Kidney capillary endothelial cell (primary cell): ENCODE results near the gene ZNF710.

Source experiments
- DNase-seq: peaks from one replicate; pipeline ENCODE4 v3.0.0-alpha.2; 2018; ENCODE audit warnings: low spot score

The ZNF710 gene

DNA sequence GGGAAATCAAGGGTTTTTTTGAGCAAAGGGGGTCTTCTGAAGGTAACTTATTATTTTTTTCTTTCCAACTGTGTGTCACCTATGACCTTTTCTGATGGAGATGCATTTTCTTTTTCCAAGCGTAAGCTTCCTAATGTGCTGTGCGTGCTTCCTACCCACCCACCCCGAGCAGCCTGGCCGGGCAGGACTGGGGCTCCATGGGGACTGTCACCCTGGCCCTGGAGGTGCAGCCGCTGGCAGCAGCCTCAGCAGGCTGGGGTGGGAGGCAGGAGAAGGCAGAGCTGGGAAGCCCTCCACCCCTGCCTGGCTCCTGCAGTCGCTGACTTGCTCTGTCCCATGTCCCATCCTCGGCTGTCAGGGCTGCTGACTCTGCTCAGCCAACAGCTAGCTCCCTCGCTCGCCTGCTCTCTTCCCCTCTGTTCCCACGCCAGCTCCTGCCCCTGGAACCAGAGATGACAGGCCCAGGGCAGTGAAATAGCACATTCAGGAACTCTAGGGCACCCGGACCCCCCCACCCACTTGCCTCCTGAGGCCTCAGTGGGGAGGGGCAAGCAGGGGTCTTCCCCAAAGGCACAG is 79.8 kb downstream of the ZNF710 start:
- no peak for DNase-seq

DNA sequence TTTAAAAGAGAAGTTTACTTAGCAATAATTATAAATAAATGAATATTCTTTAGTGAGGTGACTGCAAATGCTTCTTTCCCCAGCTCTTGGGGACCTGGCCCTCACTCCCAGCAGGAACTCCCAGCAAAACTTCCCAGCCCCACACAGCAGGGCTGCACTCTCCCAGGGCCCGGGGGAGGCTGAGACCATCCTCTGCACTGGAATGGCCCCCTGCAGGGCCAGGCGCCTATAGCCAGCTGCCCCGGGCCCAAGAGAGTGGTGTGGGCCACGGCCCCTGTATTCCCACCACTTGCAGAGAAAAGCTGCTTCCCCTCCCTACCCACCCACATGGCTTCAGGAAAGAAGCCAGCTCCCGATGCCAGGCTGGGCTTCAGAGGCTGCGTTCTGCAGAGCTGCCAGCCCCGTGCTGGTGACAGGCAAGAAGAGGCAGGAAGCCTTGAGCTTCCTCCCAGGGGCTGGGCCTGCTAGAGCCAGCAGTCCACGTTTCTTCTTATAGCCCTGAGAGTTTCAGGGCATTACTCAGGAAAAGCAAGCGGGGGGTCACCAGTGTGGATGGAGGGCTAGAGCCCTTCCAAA is 81.1 kb downstream of the ZNF710 start:
- DNase-seq: no peak

DNA sequence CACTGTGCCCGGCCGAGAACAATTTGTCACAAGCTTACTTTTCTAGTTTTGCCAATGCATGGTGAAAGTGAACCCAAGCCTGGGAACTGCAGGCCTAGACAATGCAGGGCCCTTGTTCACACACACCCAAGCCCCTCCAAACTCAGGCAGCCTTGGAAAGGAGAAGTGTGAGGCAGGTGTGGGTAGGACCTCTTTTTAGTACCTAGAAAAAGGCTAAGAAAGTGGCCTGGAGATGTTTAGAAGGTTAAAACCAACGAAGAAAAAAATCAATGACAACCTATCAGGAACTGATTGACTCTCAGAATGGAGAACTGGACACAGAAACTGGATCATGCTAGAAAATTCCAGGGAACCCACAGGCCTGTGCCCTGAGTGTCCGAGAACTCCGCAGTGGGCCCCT is 82.3 kb downstream of the ZNF710 start:
- no peak for DNase-seq

DNA sequence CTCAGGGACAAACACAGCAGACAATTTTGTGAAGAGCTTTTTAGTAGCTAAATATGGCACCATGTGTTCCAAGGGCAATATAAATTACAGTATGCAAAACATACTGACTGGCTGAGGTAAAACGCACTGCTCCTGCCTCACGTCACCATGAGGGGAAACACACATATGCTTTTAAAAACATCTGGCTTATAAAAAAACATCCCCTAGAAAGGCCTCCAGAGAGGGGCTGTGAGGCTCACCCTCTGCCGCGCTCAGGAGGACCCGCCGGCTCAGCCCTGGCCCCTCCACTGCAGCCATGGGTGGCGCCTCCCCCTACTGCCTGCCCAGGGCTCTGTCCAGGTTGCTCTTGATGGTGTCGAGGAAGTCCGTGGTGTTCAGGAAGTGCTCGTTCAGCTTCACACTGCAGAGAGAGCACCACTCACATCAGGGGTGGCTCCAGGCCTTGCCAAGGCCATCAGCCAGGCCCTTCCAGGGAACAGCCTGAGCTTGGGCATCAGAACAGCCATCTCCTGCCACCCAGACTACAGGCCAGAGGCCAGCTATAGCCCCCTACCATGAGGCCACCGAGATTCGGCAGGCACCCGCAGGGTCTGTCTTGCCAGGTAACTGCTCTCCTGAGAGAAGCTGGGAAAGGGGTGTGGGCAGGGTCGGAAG is 83.0 kb downstream of the ZNF710 start:
- DNase-seq: no peak

DNA sequence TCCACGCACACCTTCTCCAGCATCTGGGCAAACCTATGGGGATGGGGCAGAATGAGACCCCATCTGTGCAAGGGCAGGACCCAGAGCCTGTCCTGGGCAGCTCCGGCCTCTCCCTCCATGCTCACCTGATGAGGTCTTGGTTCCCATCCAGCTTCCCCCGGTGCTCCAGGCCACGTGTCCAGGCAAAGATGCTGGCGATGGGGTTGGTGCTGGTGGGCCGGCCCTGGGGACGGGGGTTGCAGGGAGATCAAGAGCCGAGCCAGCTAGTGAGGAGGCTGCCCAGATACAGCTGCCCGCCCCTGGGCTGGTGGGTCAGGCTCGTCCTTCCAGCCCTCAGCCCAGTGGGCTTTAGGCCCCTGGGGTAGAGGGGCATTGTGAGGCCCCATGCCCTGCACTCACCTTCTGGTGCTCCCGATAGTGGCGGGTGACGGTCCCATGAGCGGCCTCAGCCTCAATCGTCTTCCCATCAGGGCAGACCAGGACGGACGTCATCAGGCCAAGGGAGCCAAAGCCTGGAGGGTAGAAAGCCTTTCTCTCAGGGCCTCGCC is 83.8 kb downstream of the ZNF710 start:
- DNase-seq: no peak

DNA sequence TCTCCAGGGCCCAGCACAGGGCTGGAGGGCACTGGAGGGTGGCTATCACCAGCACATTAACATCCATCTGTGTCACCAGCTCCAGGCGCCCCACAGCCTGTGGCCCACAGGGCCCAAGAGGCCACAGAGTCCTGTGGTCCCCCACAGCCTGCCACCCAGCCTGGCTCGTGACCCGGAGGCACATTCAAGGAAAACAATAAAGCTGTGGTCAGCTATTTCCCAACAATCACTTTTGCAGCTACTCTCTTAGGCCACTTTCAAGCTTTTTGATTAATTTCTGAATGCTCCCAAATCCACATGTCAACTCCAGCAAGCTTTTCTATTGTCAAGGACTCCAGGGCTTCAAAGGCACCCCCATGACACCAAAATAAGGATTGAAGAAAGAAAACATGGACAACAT is 84.4 kb downstream of the ZNF710 start:
- DNase-seq: no peak

DNA sequence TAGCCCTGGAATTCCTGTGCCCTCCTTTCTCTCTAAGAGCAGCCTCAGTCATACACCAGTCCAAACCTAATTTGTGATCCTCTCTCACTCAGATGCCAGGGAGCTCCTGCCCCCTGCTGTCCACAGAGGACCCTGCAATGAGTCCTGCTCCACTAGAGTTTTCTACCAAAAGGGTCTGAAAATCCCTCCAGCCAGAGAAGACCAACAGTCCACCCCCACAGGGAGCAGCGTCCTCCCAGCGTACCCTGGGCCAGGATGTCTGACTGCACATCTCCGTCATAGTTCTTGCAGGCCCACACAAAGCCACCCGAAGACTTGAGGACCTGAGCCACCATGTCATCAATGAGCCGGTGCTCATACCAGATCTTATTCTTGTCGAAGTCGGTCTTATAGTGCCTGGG is 85.7 kb downstream of the ZNF710 start:
- no peak for DNase-seq

DNA sequence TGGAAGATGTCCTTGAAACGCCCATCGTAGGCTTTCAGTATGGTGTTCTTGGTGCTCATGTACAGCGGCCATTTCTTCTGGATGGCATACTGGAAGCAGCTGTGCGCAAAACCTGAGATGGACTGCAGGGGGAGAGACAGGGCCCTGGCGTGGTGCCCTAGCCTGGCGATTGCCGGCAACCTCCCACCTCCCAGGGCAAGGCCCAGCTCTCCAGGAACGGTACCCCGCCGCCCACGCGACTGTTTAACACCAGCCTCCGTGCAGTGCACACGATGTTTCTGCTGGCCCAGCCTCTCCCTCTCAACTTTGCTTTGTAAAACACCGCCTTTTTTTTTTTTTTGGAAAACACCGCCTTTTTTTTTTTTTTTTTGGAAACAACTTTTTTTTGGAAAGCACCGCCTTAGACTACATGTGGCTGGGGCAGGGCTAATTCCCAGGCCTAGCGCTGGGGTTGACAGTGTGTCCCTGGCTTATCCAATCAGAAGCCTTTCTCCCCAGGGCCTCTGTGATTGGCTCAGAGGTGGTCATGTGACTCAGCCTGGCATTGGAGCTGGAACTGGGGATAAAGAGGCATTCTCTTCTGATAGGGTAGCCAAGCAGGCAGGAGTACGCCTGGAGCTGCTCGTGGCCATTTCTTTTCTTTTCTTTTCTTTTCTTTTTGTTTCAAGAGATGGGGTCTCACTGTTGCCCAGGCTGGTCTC is 86.5 kb downstream of the ZNF710 start:
- no peak for DNase-seq

DNA sequence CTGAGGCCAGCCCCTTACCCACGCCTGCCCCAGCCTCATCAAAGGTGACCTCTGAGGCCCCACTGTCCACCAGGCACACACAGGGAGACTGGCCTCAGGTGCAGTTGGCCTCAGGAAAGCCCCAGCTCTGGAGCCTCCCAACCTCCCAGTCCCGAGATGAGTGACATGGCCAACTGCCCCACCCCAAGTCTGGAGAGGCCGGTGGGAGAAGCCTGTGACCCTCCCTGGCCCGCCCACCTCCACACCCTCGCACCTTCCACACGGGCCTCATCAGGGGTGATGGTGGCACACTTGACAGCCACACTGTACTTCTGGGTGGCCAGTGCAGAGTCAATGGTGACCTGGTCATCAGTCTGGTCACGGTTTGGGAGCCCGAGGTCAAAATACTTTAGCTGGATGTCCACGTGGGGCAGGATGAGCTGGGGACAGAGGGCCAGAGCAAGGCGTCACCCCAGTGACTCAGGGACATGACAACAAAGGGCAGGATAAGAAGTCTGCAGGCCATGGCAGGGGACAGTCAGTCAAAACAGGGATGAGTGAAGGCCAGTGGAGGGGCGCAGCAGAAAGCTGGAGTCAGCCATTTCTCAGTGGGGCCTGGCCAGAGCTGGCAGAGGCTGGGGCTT is 89.2 kb downstream of the ZNF710 start:
- no peak for DNase-seq

DNA sequence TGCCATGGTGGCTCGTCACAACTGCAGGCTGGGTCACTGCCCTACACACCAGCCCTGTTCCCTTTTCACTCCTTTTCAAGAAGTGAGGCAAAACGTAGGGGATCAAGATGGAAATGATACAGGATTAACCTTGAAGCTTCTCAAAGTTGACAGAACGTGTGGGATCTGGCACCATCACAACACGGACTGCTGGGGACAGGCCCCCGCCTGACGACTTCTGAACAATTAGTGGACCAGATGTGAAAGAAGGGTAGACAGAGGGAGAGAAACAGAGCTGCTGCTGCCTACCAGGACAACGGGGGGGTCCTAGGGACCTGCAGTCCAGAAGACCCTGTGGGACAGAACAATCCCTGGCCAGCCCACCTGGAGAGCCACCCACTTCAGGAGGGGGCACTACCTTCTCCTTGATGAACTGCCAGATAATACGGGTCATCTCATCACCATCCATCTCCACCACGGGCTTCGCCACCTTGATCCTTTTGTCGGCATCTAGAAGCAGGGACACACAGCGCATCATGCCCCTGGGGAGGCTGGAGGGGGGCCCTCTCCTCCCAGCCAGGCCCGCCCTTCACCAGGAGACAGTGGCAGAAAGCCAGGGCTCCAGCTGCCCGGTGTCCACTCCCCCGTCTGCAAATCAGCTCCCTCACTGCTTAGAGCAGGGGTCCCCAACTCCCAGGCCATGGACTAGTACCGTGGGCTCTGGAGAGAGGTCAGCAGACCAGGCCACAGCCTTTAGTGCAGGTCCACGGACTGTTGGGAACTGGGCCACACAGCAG is 90.2 kb downstream of the ZNF710 start:
- DNase-seq: no peak

DNA sequence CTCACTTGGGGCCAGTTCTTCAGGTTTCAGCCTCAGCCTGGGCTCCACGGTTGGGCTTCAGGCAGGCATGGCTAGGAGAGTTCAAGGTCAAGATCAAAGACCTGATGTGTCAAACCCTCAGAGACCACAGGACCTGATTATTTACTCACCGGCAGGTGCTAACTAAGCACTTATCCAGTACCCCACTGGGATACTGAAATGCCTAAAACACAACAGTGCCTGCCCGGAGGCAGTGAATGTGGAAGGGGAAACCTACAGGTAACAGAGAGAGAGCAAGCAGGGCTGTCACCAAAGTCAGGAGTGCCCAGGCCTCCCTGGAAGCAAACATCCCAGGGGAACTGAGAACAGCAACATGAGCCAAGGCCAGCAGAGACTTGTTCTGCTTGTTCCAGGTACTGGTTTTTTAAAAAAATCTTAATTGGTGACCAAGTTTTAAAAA is 94.4 kb downstream of the ZNF710 start:
- no peak for DNase-seq

DNA sequence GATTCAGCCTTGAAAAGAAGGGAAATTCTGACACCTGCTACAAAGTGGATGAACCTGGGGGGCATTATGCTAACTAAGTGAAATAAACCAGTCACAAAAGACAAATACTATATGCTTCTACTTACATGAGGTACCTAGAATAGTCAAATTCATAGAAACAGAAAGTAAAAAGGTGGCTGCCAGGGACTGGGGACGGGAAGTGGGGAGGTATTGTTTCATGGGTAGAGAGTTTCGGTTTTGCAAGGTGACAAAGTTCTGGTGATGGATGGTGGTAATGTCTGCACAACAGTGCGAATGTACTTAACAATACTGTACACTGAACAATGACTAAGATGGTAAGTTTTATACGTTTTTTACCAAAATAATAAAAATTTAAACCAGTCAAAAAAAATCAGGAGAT is 96.4 kb downstream of the ZNF710 start:
- no peak for DNase-seq

DNA sequence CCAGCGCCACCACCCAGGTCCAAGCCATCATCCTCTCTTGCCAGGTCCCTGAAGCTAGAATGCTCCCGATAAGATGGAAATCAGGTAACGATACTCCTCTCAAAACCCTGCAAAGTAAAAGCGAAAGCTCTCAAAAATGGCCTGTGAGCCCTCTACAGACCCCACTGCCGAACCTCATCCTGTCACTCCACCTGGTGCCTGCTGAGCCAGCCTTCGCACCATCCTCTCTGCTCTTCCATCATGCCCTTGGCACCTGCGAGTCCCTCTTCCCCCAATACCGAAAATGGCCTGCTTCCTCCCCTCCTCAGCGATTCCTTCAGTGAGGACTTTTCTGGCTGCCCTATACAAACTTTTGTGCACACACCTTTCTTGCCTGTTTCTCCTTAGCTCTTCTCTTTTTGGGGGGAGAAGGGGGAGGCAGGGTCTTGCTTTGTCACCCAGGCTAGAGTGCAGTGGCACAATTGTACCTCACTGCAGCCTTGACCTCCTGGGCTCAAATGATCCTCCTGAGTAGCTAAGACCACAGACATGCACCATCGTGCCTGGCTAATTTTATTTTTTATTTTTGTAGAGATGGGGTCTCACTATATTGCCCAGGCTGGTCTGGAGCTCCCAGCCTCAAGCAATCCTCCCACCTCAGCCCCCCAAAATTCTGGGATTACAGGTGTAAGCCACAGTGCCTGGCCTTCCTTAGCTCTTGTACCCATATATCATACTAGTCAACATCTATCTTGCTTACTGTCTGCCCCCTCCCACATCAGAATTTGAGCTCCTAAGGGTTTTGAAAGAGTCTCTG is 98.1 kb downstream of the ZNF710 start:
- DNase-seq: no peak

DNA sequence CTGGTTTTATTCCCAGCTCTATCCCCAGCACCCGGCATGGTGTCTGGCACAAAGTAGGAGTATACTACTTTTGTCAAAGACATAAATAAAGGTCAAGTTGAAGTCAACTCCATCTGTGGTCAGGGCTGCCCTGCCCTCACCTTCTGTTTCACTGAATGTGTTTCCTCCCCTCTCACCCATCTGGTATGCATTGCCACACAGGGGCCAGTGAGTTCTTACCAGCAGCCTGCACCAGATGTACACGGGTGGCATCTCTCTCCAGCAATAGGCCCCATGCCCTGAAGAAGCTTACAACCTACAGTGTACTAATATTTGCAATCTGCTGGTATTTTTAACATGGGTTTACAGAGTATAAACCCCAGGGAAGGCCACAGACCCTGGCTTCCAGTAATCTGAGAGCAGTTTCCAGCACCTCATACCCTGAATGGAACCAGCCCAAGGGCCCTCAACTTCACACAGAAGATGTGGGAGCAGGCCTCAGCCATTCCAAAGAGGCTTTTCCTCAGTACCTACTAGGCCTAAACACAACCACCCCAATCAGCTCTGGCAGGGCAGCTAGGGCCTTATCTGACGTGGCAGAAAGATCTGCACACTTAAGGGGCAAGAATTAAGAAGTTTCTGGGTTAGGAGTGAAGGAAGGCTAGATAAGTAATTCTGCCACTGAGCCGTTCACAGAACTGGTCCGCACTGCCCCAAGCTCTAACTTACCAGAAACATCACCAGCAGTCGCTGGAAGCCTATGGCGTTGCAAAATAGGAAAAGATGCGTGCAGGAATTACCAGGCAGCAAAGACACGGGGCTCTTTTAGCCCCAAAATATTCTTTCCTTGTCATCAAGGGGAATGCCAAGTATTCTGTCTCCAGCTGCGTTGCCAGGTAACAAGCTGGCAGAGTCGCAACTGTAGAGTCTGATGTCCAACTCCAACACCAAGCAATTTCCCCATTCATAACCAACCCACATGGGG is 99.0 kb downstream of the ZNF710 start:
- DNase-seq: no peak

DNA sequence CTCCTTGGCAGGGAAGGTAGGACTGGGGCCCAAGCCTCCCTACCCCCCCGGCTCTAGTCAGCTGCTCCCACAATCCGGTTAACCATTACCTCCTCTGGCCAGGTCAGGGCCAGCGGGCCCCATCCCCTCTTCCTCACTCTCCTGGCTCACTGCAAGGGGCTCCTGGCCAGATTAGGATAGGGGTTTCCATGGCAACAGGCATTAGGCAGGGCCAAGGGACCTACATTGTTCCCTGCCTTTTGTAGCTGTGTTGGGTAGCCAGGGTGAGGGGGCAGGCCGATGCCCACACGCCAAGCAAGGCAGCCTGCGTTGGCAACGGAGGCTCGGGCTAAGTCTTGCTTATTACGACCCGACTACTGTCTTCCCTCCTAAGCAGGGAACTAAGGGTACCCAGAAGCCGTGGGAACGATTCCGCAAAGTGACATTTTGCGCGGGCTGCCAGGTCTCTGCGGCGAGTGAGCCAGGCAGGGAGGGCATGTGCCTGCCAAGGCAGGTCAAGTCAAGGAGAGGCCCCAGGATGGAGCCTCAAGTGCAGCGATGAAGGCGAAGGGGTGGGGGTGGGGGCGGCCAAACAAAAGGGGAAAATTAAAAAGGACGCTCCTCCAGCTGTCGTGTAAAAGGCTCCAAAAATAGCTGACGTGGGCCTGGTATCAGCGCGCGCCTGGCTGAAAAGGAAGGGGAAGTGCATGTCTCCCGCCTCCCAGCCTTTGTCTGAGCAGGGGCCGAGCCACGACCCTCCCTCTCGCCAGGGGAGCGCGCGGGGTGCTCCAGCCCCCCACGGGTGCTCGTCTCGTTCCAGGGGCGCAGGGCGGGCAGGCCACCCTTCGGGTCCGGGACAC is 100.2 kb downstream of the ZNF710 start:
- peak; percentile 26 for DNase-seq

DNA sequence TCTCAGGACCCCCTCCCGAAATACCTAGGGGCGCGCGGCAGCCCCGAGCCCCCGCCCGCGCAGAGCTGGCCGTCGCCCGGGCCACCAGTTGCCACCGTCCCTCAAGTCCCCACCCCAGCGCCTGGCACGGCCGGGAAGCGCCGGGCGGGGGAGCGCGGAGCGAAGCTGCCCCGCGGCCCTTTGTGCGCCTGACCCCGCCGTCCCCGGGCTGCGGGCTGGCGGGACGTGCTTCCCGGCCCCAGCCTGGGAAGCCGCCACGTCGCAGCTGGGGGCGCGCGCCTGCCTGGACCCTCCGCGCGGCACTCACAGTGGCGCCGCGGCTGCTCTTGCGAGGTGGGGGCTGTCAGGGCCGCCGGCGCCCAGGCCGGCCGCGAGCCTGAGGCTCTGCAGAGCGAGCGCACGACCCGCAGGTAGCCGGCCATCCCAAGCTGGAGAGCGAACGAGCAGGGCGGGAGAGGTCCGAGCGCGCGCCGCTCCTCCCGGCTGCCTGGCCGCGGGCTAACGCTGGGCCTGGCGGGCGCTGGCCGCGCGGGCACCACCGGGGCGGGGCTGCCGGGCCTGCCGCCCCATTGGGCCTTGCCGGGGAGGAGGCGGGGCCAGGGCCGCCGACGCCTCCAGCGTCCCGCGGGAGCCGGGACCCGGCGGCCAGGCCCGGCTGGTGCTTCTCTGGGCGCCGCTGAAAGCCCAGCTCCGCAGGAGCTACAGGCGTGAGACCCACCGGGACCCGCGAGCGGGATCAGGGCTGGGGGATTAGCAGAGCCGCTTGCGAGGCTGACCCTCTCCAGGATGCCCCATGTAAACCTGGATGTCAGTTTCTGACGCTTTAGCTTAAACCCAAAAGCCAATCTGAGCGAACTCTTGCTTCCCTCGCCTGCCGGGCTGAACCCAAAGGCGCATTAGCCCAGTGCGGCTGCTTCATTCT is 101.1 kb downstream of the ZNF710 start, which contains the start of gene IDH2:
Gene IDH2, minus strand, starts transcription at position 500 of the 922 bp plus-strand sequence. Its CDS starts 78 bp downstream, at position 422.
- DNase-seq: peak; percentile 75

DNA sequence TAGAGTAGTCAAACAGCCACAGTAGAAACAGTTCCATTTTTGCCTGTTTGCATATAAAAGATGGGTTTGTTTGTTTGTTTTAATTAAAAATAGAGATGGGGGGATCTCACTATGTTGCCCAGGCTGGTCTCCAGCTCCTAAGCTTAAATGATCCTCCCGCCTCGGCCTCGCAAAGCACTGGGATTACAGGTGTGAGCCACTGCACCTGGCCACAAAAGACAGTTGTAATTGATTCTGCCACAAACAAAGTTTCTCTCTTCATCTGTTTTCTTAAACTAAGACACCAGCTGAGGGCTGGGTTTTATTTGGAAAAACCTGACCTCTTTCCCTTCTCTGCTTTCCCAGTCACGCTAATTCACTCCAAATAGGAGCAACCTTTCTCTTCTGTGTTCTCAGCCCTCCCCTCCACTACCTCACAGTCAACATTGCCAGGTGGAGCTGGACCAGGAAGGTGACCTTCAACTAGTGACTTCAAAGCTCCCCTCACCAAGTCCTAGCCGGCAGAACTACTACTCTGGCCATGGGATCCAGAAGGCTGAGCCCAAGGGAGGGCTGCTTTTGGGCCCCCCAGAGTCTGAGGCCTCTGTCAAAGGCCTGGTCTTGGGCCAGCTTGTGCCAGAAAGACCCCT is 102.7 kb downstream of the ZNF710 start:
- DNase-seq: no peak
